Stimulated activated CD8-positive, alpha-beta memory T cell treated with anti-CD3 and anti-CD28 coated beads, Interleukin-4, amount 100 ng/mL, for 24 hours (primary cell): ENCODE measurements around the gene ACTC1.

ENCODE experiments used
- DNase-seq: peaks from one replicate; pipeline ENCODE4 v3.0.0-alpha.2; 2020; ENCODE audit warnings: low read depth

The ACTC1 gene

DNA sequence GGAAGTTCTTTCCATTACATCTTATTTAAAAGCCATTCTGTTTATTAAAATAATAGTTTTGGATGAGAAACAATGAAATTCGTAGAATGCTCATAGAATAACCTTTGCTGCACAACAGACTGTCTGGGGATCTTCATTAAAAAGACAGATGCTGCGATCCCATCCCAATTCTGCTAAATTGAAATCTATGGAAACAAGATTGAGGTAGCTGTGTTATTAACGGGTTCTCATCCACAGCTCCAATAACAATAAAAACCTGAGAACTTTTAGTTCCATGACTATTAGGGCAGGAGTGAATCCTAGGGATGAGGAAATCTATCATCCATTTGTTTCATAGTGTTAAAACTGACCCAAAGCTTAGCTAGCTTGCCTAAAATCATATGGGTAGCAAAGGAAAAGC lies 38.1 kb downstream of the ACTC1 start:
- DNase-seq, result no peak

DNA sequence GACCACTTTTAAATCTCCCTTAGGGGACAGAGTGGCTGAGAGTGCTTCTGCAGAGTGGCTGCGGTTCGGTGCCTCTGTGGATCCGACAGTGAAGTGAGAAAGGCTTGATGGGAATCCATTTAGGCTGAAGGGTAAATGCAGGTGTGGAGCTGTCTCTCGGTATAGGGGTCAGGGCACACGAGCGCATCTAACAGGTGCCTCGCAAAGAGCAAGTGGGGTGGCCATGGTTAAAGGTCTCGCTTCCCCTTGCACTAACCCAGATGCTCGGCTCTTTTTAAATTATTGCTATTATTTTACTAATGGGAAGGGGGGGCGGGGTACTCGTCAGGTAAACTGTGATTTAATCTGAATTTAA lies 40.0 kb downstream of the ACTC1 start:
- DNase-seq, result no peak

DNA sequence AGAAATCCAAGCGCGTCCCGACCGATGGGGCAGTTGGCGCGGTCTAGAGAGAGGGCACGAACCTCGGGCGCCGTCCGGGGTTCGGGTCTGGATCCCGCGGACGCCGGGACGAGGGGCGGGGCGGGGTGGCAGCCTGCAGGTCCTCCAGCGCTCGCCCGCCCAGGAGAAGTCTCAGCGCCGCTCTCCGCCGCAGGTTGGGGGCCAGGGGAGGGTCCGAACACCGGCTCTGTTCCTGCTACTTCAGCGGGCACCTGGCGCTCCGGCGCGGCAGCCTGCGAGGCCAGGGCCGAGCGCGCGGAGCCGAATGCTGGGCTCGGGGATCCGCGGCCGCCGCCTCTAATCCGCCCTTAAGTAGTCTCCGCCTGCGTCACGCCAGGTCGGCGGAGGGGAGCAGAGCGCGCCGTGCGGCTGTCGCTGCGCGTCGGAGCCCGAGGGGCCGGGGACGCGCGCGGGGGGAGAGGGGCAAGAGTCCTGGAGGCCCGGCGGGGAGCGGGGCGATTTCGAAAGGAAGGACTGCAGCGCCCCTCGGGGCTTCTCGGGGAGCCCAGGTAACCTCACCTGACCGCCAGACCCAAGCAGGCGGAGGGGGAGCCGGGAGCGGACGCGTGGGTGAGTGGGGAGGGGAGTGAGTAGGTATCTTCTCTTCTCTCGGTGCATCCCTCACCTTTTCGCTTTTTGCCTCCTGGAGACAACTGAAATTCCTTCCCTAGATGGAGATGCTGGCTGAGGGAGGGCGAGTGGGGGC lies 40.5 kb downstream of the ACTC1 start, which contains the start of gene GJD2:
GJD2 (minus strand) TSS at position 325 of the 745 bp plus-strand sequence. CDS start 510 bp downstream, outside the sequence.
- DNase-seq, result no peak

DNA sequence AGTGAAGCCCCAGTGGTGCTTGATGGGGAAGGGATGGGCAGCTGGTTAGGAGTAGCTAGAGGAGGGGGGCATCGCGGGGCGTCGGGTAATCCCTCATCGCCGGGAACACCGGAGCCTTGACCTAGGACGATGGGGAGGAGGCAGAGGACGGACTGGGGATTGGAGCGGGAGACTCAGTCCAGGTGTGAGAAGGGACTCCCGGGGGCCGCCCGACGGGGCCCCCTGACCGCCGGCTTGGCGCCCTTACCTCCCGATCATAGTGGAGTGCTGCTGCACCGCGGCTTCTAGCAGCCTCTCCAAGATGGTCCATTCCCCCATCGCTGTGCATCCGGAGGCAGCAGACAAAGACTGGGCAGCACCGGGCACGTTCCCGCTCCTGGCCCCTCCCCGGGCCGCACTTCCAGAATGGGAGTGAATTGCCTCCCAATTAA lies 41.2 kb downstream of the ACTC1 start:
- DNase-seq, result no peak

DNA sequence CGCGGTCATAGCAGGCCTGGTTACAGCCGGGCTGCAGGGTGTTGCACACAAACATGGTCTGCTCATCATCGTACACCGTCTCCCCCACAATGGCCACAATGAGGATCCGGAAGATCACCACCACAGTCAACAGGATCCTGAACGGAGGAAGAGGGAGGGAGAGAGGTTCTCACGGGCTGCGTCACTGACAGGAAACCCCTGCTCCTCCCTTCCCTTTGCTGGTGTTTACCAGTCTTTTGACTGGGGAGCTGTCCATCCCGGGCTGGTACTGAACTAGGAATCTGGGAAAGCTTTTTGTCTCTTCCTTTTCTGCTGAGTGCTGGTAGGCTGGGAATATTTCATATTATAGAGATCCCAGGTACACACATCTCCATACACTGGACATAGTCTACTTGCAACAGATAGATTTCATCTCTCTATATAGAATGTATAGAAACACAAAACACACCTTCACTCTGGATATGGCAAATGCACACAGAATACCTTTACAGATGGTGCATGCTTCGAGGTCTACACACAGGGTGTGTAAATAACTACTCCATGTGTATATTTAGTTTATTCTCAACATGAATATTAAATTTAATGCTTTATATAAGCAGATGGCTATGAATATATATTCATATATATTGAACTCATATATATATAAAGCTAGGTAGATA lies 42.0 kb downstream of the ACTC1 start:
- no peak for DNase-seq

DNA sequence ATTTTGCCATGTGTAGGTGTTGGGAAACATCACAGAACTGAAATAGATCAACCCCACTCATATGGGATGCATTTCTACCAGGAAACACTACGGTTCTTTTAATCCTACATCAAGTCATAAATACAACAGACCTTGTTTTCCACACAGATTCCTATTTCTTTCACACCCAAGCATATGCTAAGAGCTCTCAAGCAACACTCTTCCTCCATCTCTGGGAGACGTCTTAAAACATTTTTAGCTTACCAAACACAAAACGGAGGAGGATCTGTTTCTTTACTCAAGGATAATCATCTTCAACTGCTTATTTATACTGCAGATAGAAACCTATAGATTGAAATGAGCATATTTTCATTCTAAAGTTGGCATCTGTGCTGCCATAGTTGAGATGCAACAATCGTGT lies 45.7 kb downstream of the ACTC1 start:
- no peak for DNase-seq
